Subcutaneous adipose tissue (tissue), 4 donors: ENCODE data around the gene ZNF280B. TPM values are rescaled to one million over a fixed set of nuclear protein-coding genes. Genes with fewer than 3 reads are reported as not detected.

Source experiments
- CTCF ChIP-seq: fragments of 450-650 bp; IDR thresholded peaks from one replicate; pipeline ENCODE4 v1.5.1; 2016; ENCODE audit warnings: low read depth, mild to moderate bottlenecking, control low read depth, antibody characterized with exemption, moderate library complexity
- total RNA-seq, 4 donors: library from RNA; depleted of rRNA; stranded (reverse); fragments of >200 nt; gene quantifications; one replicate each; pipeline ENCODE4 v1.1.0, GENCODE V29; 2016

The ZNF280B gene
- total RNA-seq, 4 donors from 2014 or later, result 0.49 to 0.68 TPM; not detected in 2

GRCh38 chr22:22553735-22554586, 45.4 kb upstream of the ZNF280B start:
- TF ChIP-seq CTCF, result no peak

- TF ChIP-seq CTCF, result no peak
These were observed 44.6 kb upstream of the ZNF280B start for GRCh38 chr22:22553141-22553540.

- no peak for TF ChIP-seq CTCF
These were observed 44.1 kb upstream of the ZNF280B start for GRCh38 chr22:22552630-22553029.

- TF ChIP-seq CTCF, result no peak
These were observed 42.4 kb upstream of the ZNF280B start for GRCh38 chr22:22550789-22551434.

- TF ChIP-seq CTCF, result no peak
These were observed 40.4 kb upstream of the ZNF280B start for GRCh38 chr22:22548910-22549309.

GRCh38 chr22:22548317-22548716, 39.8 kb upstream of the ZNF280B start:
- no peak for TF ChIP-seq CTCF

- TF ChIP-seq CTCF, result no peak
These were observed 39.3 kb upstream of the ZNF280B start for GRCh38 chr22:22547692-22548300.
